Effector CD8-positive, alpha-beta T cell (primary cell): Measurements from ENCODE around the gene SEMA3F.
"Not testable (repeated sequence)": the region's sequence is repeated elsewhere in the genome, so short reads cannot be mapped to it uniquely, and the experiment has no call there.

Source experiments
- DNase-seq: peaks from one replicate; lab custom pipeline; 2025; lab: John Stamatoyannopoulos, UW

Gene SEMA3F

GRCh38 chr3:50211368-50211717, 56.2 kb downstream of the SEMA3F start:
- not testable (repeated sequence) for DNase-seq

GRCh38 chr3:50211930-50212329, 56.8 kb downstream of the SEMA3F start:
- DNase-seq, result no peak

- DNase-seq, result no peak
Measured at GRCh38 chr3:50212502-50212901, 57.4 kb downstream of the SEMA3F start.

- no peak for DNase-seq
Measured at GRCh38 chr3:50212971-50213370, 57.8 kb downstream of the SEMA3F start.

- DNase-seq, result no peak
Measured at GRCh38 chr3:50213373-50213772, 58.2 kb downstream of the SEMA3F start.

GRCh38 chr3:50214824-50215223, 59.7 kb downstream of the SEMA3F start:
- DNase-seq, result no peak

GRCh38 chr3:50215529-50215928, 60.4 kb downstream of the SEMA3F start:
- no peak for DNase-seq

GRCh38 chr3:50217681-50218080, 62.6 kb downstream of the SEMA3F start:
- no peak for DNase-seq

- DNase-seq, result no peak
Measured at GRCh38 chr3:50218448-50218847, 63.3 kb downstream of the SEMA3F start.

GRCh38 chr3:50219285-50219684, 64.2 kb downstream of the SEMA3F start:
- no peak for DNase-seq

- DNase-seq, result no peak
Measured at GRCh38 chr3:50220109-50220508, 65.0 kb downstream of the SEMA3F start.

GRCh38 chr3:50221051-50221410, 65.9 kb downstream of the SEMA3F start:
- no peak for DNase-seq

- DNase-seq, result no peak
Measured at GRCh38 chr3:50221411-50222168, 66.5 kb downstream of the SEMA3F start.

GRCh38 chr3:50222169-50222528, 67.0 kb downstream of the SEMA3F start:
- DNase-seq, result no peak

GRCh38 chr3:50224639-50225038, 69.5 kb downstream of the SEMA3F start:
- DNase-seq, result no peak

- peak; percentile 44 for DNase-seq
Measured at GRCh38 chr3:50226888-50227389, 71.8 kb downstream of the SEMA3F start.

- DNase-seq, result peak; percentile 82
Measured at GRCh38 chr3:50227390-50228183, 72.5 kb downstream of the SEMA3F start.

GRCh38 chr3:50228184-50228763, 73.2 kb downstream of the SEMA3F start:
- not testable (repeated sequence) for DNase-seq

- no peak for DNase-seq
Measured at GRCh38 chr3:50229490-50229889, 74.4 kb downstream of the SEMA3F start.

- no peak for DNase-seq
Measured at GRCh38 chr3:50230104-50230793, 75.1 kb downstream of the SEMA3F start.

- DNase-seq, result no peak
Measured at GRCh38 chr3:50230794-50231125, 75.6 kb downstream of the SEMA3F start.

GRCh38 chr3:50231581-50231980, 76.5 kb downstream of the SEMA3F start:
- DNase-seq, result no peak
